T-helper 22 cell (primary cell): ENCODE data around the gene CD3G.
"Not testable (repeated sequence)": the region's sequence is repeated elsewhere in the genome, so short reads cannot be mapped to it uniquely, and the experiment has no call there.

Experiments used
- DNase-seq: peaks from one replicate; pipeline ENCODE4 v3.0.0-alpha.2; 2020; ENCODE audit warnings: low read depth

Gene CD3G

DNA sequence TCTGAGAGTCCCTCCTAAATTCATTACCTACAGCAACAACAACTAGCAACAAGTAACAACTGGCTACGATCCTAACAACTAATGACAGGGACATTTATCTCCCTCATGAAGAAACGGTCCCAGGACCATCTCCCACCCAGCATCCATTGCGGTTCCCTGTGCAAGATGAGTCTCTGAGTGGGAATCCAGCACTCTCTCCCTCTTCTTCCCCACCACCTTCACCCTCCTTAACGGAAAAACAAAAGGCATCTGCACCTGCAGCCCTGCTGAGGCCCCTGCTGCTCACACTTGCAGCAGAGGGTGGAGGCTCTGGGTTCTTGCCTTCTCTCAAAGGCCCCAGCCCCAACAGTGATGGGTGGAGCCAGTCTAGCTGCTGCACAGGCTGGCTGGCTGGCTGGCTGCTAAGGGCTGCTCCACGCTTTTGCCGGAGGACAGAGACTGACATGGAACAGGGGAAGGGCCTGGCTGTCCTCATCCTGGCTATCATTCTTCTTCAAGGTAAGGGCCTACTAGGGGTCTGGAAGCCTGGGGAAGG is at the start of gene CD3G:
CD3G (plus strand) TSS at position 364 of the 535 bp plus-strand sequence; CDS start at position 444, 80 bp downstream.
- peak; percentile 54 for DNase-seq

DNA sequence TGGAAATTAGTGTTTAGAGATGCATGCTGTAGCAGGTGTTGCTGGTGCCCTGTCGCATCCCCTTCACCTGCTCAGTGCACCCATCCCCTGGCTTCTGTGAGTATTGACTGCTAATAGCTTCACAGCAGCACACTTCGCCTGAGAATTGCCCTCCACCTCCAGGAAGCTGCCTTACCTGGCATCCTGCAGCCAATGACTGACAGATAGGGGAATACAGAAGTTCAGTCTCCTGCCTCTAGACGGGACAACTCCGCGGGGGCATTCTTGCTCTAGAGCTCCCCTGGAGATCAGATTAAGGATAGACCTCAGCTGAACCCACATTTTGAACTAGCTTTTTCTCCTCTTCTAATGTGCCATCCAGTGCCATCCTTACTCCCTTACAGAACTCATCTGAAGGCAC is 48.9 kb upstream of the CD3G start:
- no peak for DNase-seq

DNA sequence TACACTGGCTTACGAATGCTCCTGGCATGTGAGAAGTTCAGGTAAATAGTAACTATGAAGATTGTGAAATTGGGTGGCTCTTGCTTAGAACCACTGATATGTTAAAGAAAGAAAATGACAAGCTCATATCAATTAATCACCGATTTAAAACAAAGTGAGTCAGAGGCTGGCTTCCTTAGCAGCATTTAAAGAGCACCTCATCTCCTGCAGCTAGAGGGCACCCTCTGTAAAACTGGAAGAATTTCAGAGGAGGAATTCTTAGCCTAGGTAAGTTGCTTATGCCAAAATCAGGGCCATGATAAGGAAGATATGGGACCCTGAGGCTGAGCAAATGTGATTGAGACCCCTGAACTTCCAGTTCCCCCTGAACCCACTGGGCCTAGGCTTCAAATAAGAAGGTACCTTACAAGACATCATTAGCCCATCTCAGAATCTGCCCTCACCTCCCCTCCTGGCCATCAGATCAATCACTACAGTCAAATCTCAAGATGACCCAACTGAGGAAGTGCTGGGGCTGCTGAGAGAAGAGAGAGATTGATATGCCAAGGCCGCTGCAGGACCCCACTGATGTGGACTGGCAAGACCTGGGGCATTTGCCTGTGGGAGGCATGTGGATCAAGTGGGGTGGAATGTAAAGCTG is 48.2 kb upstream of the CD3G start:
- no peak for DNase-seq

DNA sequence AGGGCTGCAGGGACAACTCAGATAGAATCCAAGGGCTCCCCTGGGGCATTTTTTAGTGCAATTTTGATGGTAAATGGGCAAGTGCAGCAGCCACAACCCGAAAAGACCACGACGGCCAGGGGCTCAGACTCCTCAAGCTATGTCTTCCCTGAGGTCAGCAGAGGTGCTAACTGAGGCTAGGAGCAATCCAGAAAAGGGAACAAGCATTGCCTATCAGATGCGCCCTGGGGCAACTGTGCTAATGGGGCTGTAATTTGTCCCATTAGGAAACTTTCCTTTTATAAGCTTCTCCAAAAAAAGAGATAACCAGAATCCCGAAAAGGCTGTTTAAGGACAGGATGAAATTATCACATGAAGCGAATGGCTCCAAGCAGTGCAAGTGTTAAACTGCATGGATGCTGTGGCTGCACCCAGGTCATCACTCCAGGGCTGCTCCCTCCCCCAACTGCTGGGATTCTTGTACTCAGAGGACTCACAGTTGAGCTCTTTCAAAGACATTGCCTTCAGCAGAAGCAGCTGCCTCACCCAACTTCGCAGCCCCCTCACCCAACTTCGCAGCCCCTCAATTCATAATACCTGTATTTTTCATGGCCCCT is 42.4 kb upstream of the CD3G start:
- DNase-seq, result no peak

DNA sequence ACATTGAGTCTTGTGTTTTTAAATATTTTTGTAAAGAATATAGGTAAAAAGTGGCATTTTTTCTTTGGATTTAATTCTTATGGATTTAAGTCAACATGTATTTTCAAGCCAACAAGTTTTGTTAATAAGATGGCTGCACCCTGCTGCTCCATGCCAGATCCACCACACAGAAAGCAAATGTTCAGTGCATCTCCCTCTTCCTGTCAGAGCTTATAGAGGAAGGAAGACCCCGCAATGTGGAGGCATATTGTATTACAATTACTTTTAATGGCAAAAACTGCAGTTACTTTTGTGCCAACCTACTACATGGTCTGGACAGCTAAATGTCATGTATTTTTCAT is 39.9 kb upstream of the CD3G start:
- no peak for DNase-seq

DNA sequence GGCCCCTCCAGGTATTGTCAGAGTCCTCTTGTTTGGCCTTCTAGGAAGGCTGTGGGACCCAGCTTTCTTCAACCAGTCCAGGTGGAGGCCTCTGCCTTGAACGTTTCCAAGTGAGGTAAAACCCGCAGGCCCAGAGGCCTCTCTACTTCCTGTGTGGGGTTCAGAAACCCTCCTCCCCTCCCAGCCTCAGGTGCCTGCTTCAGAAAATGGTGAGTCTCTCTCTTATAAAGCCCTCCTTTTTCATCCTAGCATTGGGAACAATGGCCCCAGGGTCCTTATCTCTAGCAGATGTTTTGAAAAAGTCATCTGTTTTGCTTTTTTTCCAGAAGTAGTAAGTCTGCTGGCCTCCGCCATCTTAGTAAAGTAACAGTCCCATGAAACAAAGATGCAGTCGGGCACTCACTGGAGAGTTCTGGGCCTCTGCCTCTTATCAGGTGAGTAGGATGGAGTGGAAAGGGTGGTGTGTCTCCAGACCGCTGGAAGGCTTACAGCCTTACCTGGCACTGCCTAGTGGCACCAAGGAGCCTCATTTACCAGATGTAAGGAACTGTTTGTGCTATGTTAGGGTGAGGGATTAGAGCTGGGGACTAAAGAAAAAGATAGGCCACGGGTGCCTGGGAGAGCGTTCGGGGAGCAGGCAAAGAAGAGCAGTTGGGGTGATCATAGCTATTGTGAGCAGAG is 39.4 kb upstream of the CD3G start, which contains the start of gene CD3E:
CD3E (plus strand) TSS at position 163 of the 681 bp plus-strand sequence; CDS start at position 386, 223 bp downstream.
- peak; percentile 36 for DNase-seq

DNA sequence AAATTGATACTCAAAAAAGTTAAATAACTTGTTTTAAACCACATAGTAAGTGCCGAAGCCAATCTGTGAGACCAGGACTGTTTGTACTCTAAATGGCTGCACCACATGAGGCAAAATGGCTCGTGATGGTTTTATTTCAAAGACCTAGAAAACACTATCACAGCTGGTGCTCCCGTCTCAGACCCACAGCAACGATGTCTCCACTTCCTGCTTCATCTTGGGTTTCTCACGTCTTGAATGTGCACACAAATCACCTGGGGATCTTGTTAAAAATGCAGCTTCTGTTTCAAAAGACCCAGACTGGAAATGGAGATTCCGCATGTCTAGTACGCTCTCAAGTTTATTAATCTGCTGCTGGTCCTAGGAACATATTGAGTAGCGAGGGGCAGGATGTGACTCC is 38.4 kb upstream of the CD3G start:
- peak; percentile 18 for DNase-seq

DNA sequence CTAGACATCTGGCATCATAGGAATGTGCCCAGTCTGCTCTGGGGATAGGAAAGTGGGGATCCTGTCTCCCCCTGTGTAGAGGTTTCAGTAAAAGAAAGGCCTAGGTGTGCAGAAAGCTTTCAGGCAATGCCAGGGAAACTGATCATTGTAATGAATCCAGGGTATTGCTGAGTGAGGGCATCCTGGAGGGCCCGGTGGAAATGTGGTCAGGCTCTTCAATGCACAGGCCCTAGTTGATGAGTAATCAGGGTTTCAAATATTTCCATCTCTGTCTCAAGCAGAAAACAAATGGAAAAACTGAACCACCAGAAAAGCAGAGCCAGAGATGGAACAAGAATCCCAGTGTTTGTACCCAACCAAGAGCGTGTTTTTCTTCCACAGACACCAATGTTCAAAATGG is 37.6 kb upstream of the CD3G start:
- DNase-seq, result peak; percentile 12

DNA sequence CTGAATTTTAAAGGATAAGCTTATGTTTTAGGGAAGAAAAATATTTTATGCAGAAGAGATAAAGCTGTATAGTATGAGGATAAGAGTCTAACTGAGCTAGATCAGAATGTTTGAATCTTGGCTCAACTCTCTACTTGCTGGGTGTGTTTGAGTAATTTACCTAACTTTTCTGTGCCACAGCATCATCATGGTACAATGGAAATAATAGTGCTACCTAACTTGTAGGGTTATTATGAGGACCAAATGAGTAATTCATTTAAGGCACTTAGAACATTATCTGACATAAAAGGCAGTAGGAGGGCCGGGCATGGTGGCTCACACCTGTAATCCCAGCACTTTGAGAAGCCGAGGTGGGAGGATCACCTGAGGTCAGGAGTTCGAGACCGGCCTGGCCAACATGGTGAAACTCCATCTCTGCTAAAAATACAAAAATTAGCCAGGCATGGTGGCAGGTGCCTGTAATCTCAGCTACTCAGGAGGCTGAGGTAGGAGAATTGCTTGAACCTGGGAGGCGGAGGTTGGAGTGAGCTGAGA is 35.1 kb upstream of the CD3G start:
- DNase-seq, result not testable (repeated sequence)

DNA sequence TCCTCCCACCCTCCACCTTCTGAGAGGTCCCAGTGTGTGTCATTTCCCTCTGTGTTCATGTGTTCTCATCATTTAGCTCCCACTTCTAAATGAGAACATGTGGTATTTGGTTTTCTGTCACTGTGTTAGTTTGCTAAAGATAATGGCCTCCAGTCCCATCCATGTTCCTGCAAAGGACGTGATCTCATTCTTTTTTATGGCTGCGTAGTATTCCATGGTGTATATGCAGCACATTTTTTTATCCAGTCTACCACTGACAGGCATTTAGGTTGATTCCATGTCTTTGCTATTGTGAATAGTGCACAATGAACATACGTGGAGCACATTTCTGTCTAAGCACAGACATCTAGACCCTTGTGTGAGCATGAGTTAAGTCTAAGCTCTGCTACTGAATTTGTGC is 33.9 kb upstream of the CD3G start:
- DNase-seq, result no peak

DNA sequence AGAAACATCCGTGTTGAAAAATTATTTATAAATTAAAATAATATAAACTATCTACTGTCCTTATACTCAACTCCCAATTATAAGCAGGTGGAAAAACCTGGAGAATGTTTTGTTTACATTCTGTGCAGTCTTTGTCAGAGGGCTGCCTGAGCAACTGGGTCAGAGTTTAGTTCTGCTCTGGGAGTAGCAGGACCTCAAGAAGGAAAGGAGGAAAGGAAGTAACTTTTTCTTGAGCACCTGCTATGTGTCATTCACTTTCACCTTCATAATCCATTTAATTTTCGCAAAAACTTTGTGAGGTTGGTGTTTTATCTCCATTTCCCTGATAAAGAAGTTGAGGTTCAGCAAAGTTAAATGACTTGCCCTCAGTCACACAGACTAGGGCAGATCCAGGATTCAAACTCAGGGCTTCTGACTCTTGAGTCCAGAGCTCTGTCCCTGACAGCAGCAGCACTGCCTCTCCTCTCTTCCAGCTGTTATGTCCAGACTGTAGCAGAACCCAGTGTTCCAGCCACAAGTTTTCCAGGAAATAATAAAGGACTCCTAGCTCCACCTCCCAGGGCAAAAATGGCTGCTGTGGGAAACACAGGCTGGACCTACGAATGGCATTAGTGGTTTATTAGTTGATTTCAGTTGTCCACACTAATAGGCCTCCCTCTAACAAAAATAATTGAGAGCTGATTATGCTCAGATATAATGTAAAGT is 33.2 kb upstream of the CD3G start:
- DNase-seq, result no peak

DNA sequence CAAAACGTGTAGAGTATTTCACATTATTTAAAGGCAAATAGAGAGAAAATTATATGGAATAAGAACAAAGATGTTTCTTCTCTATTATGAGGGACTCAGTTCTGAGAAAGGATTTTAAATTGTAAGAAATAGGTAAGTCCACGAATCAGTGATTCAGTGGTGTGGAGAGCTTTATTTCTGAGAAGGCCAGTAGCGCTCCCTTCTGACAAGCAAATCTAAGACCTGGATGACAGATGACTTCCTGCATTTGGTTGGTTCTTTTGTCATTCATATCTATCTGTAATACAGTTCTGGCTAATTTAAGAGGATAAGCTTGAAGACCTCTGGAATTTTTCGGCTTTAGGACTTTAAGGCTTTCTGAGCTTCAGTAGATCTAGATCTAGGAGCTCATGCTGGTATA is 32.6 kb upstream of the CD3G start:
- DNase-seq, result no peak

DNA sequence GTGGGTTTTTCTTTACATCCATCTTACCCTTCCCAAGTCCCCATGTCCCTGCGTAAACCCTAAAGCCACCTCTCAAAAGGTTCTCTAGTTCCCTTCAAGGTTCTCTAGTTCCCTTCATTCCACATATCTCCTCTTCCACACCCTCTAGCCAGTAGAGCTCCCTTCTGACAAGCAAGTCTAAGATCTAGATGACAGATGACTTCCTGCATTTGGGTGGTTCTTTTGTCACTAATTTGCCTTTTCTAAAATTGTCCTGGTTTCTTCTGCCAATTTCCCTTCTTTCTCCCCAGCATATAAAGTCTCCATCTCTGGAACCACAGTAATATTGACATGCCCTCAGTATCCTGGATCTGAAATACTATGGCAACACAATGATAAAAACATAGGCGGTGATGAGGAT is 31.8 kb upstream of the CD3G start:
- no peak for DNase-seq

DNA sequence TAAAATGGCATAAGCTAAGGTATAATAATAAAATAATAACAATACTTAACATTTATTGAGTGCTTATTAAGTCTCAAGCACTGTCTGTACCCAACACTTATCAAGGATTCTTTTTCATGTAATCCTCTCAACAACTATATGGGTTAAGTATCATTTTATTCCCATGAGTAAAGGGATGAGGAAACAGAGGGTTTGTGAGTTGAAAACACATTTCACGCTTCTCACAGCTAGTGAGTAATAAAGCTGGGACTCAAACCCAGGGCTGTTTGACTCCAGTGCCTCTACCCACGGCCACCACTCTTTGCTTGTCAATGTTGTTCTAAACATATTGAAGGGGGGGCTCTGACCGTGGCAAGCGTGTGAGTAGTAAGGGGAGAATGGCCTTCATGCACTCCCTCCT is 30.9 kb upstream of the CD3G start:
- no peak for DNase-seq

DNA sequence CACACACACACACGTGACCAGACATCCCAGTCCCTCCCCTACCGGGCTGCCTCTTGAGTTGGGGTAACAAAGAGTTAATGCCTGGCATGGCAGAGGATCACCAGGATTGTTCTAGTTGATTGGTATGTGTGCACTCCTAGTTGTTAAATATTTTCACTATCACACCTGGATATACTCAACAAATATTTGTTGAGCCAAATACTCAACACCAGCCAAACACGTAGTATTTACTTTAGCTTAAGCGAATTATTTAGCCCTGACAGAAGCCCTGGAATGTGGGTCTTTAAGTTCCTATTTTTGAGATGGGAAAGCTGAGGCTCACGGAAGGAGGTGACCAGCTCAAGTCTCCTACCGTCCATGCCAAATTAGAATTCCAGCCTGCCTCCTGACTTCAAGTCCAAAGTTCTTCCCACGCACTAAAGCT is 29.1 kb upstream of the CD3G start:
- no peak for DNase-seq

DNA sequence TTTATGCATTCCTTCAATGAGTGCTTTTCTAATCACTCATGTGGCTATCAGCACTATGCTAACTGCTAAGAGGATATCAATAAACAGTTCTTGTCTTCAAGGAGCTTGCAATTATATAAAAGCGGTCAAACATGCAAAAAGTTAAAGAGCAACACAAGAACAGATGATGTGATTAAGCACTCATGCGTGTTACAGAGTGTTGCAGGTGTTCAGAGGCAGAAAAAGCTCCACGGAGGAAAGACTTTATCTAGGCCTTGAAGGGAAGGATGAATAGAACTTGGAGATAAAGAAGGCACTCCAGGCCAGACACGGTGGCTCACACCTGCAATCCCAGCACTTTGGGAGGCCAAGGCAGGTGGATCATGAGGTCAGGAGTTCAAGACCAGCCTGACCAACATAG is 26.0 kb upstream of the CD3G start:
- no peak for DNase-seq

DNA sequence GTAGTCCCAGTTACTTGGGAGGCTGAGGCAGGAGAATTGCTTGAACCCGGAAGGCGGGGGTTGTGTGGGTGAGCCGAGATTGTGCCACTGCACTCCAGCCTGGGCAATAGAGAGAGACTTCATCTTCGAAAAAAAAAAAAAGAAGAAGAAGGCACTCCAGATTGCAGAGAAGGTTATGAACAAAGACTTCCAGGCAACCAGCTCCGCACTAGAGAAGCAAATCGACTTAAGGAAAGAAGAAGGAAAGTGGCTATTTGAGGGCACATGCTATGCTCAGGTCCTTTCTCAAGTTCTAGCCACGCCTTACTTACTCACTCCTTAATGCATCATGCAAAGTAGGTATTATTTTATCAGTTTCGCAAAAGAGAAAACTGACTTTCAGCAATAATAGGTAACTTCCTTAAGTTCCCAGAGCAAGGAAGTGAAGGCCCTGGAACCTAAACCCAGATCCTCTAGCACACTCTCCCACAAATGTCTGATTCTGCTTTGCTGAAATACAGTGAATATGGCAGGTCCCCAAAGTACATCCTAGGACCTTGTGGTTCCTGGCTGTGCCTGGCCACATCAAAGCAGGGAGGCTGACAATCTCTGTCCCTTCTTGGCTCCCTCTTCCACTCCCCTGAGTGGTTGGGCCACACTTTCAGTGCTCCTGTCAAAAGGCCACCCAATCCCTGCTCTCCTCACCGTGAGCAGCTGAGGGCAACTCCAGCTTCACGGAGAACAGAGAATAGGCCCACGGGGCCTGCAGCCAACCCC is 25.4 kb upstream of the CD3G start:
- no peak for DNase-seq

DNA sequence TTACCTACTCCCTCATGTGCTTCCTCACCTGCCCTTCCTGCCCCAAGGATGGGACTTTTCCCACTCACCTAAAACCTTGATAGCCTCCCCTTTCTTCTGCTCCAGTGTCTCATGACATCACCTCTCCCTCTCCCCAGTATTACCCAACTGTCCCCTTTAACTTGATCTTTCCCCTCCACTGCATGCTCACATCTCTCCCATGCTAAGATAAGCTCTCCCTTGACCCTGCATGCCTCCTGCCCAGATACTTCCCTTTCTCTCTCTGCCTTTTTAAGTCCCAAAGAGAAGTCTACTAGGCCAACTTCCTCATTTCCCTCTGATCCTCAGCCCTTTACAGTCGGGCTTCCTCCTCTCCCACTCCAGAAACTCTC is 24.8 kb upstream of the CD3G start:
- no peak for DNase-seq

DNA sequence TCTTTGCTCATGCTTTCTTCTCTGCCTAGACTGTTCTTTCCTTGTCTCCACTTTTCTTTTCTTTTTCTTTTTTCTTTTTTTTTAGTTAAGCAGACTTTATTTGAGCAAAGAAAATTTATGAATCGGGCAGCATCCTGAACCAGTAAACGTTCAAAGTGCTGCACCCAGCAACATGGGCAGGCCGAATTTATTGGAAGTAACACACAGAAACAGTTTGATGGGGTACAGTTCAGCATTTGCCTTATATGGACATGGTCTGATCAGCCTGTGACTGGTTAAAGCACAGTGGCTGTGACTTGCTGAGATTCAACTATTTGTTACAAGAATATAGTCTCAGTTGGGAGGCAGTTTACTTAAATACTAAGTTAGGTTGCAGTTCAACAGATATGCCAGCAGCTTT is 23.6 kb upstream of the CD3G start:
- no peak for DNase-seq

DNA sequence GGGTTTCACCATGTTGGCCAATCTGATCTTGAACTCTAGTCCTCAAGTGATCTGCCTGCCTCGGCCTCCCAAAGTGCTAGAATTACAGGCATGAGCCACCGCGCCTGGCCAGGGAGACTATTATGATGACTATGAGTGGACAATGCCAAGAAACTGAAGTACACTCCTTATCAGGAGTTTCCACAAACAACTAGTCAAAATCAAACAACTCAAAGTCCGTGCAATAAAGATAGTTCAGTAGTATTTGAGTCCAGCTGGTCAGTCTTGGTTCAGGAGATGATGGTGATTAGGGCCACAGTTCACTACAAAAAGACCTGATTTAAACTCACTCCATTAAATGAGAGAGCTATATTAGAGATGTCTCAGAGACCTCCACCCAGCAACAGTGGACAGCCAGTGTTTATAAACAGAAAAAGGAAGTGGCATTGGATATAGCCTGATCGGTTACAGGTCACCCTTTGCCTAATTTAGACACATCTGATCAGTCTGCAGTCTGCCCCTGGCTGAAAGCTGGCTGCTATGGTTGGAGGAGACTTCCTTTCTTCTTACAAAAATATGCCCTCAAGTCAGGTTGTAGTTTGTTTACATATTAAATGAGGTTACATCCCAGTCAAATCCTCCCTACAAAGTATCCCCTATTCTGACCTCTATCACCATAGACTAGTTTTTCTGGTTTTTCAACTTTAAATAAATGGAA is 22.6 kb upstream of the CD3G start:
- no peak for DNase-seq

DNA sequence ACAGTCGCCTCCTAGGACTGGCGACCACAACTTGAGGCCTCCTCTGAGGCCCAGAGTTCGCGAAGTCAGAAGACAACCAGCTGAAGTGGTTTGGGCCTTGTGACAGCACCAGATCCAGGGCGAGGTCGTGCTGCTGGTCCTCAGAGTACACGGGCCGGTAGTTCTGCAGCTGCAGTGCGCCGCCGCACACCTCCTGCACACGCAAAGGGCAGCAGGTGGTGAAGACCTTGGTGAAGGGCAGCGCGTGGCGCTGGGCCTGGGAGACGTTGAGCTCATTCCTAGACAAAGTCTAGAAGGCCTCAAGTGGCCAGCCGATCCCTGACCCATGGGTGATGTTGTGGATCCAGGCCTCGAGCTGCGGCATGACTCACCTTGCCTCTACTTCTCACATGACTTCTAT is 21.4 kb upstream of the CD3G start:
- DNase-seq, result no peak
